Medulla oblongata (tissue), 1 donor: Measurements from ENCODE around the gene SCNN1B.
"Not testable (repeated sequence)": the region's sequence is repeated elsewhere in the genome, so short reads cannot be mapped to it uniquely, and the experiment has no call there.

Experiments used
- DNase-seq: peaks from one replicate; pipeline ENCODE4 v3.0.0-alpha.2; 2015; ENCODE audit errors: extremely low spot score

Gene SCNN1B, protein sequence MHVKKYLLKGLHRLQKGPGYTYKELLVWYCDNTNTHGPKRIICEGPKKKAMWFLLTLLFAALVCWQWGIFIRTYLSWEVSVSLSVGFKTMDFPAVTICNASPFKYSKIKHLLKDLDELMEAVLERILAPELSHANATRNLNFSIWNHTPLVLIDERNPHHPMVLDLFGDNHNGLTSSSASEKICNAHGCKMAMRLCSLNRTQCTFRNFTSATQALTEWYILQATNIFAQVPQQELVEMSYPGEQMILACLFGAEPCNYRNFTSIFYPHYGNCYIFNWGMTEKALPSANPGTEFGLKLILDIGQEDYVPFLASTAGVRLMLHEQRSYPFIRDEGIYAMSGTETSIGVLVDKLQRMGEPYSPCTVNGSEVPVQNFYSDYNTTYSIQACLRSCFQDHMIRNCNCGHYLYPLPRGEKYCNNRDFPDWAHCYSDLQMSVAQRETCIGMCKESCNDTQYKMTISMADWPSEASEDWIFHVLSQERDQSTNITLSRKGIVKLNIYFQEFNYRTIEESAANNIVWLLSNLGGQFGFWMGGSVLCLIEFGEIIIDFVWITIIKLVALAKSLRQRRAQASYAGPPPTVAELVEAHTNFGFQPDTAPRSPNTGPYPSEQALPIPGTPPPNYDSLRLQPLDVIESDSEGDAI

GRCh38 chr16:23302045-23302956 lies at the start of gene SCNN1B:
Gene SCNN1B, plus strand, starts transcription at chr16:23302302. Its CDS starts 46,298 bp downstream, at chr16:23348600.
- no peak for DNase-seq

DNA sequence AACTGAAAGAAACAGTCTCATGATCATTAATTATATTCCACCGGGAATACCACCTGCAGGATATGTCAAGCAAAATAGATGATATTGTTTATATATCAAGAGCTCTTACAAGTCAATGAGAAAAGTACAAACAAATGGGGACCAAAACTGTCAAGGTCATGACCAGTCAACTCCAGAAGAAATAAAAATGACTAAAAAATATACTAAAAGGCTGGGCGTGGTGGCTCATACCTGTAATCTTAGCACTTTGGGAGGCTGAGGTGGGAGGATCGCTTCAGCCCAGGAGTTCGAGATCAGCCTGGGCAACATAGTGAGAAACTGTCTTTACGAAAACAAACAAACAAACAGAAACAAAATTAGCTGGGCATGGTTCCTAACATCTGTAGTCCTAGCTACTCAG lies 49.8 kb upstream of the SCNN1B start:
- no peak for DNase-seq

DNA sequence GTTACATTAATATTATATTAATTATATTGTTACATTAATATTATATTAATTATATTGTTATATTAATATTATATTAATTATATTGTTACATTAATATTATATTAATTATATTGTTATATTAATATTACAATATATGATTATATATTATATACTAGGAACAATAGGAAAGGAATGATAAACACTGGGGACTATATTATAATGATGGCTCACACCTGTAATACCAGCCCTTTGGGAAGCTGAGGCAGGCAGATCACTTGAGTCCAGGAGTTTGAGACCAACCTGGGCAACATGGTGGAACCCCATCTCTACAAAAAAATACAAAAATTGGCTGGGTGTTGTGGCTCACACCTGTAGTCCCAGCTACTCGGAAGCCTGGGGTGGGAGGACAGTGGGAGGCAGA lies 48.5 kb upstream of the SCNN1B start:
- DNase-seq = not testable (repeated sequence)

DNA sequence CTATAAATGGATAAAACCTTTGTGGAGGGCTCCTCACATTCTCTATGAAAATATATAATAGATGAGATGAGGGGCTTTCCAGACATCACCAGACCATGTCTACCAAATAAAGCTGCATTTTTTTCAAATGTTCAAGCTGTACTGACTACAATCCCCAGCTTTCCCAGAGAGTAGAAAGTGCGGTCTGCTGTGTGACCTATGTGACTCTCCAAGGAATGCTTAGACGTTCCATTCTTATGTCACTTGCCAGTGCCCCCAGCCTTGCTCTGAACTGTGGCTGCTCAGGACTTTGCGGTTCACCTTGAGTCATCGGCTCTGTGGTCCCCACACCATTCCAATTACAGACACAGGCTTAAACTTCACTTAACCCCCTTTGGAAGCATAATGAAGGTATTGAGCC lies 47.8 kb upstream of the SCNN1B start:
- no peak for DNase-seq

- no peak for DNase-seq
Measured at GRCh38 chr16:23255000-23255399, 47.1 kb upstream of the SCNN1B start.

DNA sequence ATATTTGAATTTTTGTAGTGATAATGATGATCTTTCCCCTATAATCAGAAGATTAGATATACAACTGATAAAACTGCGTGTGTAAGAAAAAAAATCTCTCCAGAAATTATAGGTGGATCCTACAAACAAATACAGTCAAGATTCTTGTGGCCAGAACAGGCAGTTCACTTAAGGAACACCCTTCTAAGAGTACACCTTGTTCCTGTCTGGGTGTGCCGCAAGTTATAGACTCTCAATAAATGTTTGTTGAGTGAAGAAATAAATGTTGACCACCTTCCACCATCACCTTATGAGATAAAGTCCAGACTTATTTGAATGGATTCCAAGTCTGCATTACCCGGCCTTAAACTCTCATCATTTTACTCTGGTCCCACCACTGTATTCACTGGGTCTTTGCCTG lies 45.7 kb upstream of the SCNN1B start:
- no peak for DNase-seq

- DNase-seq = no peak
Measured at GRCh38 chr16:23257682-23258081, 44.4 kb upstream of the SCNN1B start.

DNA sequence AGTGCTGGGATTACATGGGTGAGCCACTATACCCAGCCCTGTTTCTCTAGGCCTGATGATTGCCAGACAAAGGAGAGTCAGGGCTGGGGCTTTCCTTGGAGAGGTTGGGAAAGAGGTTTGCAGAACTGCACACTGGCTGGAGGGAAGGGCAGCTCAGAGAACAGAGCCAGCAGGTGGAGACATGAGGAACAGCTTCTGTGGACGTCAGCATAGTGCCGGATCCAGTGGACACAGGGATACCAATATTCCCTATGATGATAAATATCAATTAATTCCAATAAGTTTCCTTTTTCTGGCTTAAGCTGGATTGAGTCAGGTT lies 43.2 kb upstream of the SCNN1B start:
- no peak for DNase-seq

GRCh38 chr16:23267647-23268046 lies 34.5 kb upstream of the SCNN1B start:
- no peak for DNase-seq

- DNase-seq = no peak
Measured at GRCh38 chr16:23268561-23268960, 33.5 kb upstream of the SCNN1B start.

DNA sequence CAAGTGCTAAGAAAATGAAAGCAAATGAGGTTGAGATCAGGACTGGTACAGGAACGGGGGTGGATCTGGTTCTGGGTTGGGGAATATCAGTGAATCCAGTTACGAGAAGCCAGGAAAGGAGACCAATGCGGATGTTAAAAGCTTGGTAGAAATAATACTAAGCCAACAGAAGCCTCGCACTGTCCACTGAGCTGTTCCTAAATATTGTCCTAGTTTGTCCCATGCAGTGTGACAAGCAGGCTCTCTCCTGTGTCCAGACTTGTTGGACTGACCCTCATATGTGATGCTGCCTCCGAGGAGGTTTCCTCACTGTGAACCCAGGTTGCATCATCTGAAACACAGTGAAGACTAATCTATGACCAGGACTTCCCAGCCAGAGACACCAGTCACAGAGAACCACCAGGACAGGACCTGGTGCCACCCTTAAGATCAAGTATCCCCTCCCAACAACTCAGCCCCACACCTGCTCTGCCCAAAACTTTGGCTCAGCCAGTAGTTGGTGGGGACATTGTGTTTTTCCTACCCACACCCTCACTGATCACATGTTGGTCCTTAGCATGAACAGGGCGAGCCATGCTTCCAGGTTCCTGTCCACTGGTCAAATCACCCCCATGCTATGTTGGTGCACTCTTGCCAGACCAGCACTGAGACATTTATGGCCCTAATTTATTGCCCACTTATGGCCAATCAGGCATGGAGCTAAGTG lies 32.7 kb upstream of the SCNN1B start:
- no peak for DNase-seq

DNA sequence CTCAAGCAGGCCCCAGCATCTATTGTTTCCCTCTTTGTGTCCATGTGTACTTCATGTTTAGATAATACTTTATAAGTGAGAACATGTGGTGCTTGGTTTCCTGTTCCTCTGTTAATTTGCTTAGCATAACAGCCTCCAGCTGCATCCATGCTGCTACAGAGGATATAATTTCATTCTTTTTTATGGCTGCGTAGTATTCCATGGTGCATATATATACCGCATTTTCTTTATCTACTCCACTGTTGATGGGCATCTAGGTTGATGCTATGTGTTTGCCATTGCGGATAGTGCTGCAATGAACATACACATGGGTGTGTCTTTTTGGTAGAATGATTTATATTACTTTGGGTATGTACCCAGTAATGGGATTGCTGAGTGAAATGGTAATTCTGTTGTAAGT lies 31.4 kb upstream of the SCNN1B start:
- DNase-seq = no peak

DNA sequence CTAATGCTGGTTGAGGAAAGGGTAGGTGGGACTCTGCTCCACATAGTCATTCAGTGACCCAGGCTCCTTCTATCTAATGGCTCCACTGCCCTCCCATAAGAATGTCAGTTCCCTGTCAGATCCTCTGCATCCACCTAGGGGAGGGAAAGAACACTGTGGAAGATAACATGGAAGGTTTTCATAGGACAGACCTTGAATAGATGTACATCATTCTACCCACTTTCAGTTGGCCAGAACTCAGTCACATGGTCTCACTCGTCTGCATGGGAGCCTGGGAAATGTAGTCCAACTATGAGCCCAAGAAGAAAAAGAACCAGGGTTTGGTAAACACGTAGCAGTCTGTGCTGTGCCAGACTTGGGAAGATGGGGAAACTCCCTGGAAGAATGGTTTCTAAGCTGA lies 27.1 kb upstream of the SCNN1B start:
- DNase-seq = no peak

GRCh38 chr16:23276821-23277220 lies 25.3 kb upstream of the SCNN1B start:
- DNase-seq = peak; percentile 29

DNA sequence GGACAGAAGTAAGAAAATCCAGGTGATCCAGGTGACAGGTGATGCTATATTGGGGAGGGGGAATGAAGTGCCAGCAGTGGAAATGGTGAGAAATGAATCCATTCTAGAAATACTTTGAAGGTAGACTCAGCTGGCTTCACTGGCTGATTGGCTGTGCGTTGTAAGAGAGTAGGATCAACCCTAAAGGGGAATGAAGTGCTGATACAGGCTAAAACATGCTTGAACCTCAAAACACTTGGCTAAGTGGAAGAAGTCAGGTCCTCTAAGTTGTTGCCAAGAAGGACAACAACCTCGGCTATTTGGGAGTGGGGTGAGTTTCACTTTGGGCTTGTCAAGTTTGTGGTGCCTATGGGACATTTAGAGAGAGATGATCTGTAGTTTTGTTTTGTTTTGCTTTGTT lies 24.1 kb upstream of the SCNN1B start:
- no peak for DNase-seq

- DNase-seq = peak; percentile 83
Measured at GRCh38 chr16:23279721-23280153, 22.4 kb upstream of the SCNN1B start.

- DNase-seq = no peak
Measured at GRCh38 chr16:23280483-23280967, 21.6 kb upstream of the SCNN1B start.

- no peak for DNase-seq
Measured at GRCh38 chr16:23282568-23282967, 19.5 kb upstream of the SCNN1B start.

GRCh38 chr16:23283571-23283970 lies 18.5 kb upstream of the SCNN1B start:
- DNase-seq = no peak

GRCh38 chr16:23284584-23284983 lies 17.5 kb upstream of the SCNN1B start:
- DNase-seq = no peak

- no peak for DNase-seq
Measured at GRCh38 chr16:23286131-23286532, 16.0 kb upstream of the SCNN1B start.

- no peak for DNase-seq
Measured at GRCh38 chr16:23288209-23288608, 13.9 kb upstream of the SCNN1B start.
